IPS-11a (cell line): ENCODE data around the gene C21orf58.

Source experiments
- H3K4me3 ChIP-seq: one replicate; pipeline ENCODE4 v1.5.1; 2013; ENCODE audit warnings: low read depth, low read length, control low read depth

C21orf58 gene

DNA sequence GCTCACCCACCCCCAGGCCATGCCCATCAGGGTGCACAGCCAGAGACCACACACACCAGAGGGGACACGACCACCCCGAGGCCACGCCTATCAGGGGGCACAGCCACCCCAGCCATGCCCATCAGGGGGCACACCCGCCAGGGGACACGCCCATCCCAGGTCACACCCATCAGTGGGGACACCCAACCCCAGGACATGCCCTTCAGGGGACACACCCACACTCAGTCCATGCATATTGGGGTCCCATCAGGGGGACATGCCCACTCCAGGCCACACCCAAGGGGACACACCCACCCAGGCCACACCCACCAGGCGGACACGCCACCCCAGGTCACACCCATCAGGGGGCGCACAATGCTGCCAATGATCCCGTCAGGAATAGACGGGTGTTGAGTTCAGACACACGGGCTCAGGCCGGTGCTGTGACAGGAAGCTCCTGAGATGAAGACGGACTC, 59.0 kb downstream of the C21orf58 start:
- no peak overlapping the region for H3K4me3 ChIP-seq

DNA sequence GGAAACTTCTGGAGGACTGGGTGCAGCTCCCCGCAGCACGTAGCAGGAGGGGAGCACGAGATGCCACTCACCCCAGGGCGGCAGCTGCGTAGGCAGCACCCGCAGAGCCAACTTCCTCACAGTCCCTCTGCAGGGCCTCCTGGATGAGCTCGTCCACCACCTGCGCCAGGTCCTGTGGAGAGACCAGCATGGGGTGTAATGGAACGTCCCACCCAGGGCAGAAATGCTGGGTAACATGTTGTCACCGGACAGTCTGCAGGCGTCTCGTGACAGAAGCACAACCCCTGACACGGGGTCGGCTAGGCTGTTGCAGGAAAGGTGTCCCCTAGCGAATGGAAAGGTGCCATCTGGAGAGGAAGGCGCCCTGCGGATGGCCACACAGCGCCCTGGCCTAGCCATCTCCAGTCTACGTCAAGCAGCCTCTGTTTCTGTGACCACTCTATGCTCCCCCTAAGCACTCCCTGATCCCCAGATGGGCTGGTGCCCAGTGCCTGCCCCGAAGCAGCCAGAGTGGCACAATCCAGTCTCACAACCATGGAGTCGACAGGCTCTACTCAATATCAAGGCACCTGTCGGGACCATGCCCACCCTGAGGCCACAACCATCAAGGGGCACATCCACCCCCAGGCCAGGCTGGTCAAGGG, 59.5 kb downstream of the C21orf58 start:
- H3K4me3 ChIP-seq: no peak overlapping the region

DNA sequence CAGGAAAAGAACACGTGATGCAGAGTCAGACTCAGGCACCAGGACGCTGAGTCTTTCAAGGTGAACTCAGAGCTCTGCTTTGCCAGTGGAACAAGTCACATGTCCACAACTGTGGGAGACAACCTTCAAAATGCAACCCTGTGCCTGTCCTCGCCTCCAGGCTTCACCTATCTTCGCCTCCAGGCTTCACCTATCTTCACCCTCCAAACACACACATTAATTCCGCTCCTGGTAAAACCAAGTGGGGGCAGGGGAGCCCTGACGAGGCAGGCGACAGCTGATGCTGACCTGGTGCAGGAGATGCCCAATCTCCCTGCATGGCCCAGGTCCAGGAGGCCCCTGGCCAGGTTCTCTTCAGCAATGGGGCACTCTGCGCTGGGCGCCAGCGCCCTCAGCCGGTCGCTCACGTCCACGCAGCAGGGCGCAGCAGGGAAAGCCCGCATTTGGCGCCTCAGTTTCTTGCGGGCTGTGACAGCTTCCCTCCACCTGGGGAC, 67.1 kb downstream of the C21orf58 start:
- H3K4me3 ChIP-seq: no peak overlapping the region

DNA sequence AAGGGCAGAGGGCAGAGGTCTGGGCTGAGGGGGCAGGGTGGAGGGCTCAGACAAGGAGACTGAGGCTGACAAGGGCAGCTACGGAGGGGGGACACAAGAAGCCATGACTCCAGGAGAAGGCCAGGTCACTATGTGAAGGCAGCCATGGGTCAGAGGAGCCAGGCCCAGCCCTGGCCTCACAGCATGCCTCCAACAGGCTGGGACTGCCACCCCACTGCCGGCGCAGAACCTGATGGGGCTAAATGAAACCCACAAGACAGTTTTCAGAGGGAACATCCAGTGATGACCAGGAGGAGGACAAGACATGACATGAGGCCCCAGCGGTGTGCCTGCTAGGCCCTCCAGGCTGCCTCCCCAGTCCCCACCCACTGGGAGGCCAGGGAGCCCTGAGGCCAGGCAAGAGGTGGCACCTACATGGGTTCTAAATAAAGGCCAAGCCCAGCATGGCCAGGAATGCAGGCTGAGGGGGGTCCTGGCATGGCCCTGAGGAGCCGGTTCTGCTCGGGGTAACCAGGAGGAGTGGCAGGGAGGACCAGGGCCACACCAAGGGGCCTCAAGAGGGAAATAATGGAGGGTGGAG, 67.8 kb downstream of the C21orf58 start:
- H3K4me3 ChIP-seq: no peak overlapping the region

DNA sequence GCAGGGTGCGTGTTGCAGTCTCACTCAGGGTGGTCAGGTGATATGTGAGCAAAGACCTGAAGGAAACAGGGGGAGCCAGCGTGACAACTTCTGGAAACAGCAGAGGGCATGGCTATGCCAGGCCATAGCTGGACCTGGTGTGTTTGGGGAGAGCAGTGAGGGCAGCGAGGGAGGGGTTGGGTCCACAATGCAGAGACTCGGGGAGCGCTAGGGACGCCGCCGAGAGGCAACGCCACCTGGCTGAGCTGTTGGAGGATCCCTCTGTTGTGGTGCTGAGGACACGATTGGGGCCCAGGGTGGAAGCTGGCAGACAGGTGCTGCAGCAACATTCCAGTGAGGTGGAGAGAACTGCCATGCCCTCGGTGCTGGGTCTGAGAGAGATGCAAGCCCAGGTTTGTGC, 68.5 kb downstream of the C21orf58 start:
- no peak overlapping the region for H3K4me3 ChIP-seq

DNA sequence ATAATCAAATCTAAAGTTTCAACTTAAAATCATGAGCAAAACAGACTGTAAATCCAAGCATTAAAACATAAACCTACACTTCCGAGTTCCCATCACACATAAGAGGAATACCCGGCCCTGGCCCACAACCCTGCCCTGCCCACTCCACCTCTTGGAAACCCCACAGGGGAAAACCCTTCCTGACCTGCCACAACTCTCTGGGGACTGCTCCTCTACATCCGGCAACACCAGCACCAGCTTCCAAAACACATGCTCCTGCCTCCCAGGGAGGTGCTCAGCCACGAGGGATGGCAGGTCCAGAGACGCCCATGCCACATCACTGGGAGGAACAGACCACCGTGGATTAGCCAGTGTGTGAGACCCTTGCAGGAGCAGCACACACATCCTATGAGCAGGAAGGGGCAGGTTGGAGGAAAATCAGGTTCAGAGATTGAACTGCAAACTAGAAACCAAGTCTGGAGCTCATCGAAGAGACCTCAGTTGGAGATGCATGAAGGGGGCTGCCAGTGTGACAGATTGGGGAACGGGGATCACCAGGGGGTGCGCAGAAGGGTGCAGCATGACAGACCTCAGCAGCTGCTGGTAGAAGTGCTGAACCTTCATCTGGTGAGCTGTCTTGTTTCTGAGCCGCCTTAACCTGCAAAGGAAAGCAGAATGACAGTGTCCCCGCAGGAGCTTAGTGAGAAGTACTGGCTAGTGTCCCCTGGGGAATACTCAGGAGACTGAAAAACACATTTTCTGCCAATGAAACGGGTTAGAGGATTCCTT, 69.3 kb downstream of the C21orf58 start:
- H3K4me3 ChIP-seq: no peak overlapping the region

DNA sequence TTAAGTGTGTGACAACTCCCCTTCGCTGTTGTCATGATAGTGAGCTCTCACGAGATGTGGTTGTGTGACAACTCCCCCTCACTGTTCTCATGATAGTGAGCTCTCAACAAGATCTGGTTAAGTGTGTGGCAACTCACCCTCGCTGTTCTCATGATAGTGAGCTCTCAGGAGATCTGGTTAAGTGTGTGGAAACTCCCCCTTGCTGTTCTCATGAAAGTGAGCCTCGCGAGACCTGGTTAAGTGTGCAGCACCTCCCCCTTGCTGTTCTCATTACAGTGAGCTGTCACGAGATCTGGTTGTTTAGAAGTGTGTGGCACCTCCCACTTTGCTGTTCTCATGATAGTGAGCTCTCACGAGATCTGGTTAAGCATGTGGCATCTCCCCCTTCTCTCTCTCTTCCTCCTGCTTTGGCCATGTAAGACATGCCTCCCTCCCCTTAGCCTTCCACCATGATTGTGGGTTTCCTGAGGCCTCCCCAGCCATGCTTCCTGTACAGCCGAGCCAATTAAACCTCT, 70.0 kb downstream of the C21orf58 start:
- H3K4me3 ChIP-seq: no peak overlapping the region

DNA sequence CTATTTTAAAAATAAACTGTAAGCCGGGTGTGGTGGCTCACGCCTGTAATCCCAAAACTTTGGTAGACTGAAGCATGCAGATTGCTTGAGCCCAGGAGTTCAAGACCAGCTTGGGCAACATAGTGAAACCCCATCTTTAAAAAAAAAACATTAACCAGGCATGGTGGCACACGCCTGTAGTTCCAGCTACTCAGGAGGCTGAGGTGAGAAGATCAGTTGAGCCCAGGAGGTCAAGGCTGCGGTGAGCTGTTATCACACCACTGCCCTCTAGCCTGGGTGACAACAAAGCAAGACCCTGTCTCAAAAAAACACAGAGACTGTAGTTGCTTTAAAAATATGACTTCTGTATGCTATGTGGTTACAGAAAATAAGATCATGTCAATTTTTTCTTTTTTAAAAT, 70.8 kb downstream of the C21orf58 start:
- no peak overlapping the region for H3K4me3 ChIP-seq
